Transverse colon (tissue), 4 donors: ENCODE results near the gene TMEM53. TPM values are rescaled to one million over a fixed set of nuclear protein-coding genes. Genes with fewer than 3 reads are reported as not detected.

Source experiments
- DNase-seq: peaks from one replicate; pipeline ENCODE4 v3.0.0-alpha.2; 2019
- H3K27ac ChIP-seq, 4 donors: fragments of 200-600 bp; sonication (generic); 2 replicates each; pipeline ENCODE4 v1.5.1; 2016 to 2018; ENCODE audit warnings: inconsistent platforms in 4 of 4
- H3K27me3 ChIP-seq: fragments of 200-600 bp; sonication (generic); 2 replicates; pipeline ENCODE4 v1.5.1; 2017; ENCODE audit warnings: inconsistent platforms
- H3K36me3 ChIP-seq, 4 donors: fragments of 200-600 bp; sonication (generic); 2 replicates each; pipeline ENCODE4 v1.5.1; 2017 to 2019; ENCODE audit warnings: inconsistent platforms in 4 of 4
- H3K4me1 ChIP-seq, 4 donors: fragments of 200-600 bp; sonication (generic); 2 replicates each; pipeline ENCODE4 v1.5.1; 2017 to 2020; ENCODE audit warnings: inconsistent platforms in 4 of 4
- H3K4me3 ChIP-seq, 4 donors: fragments of 200-600 bp; sonication (generic); 1 replicate in 1 of 4; 2 replicates in 3 of 4; pipeline versions ENCODE4 v1.5.1 to v1.6.1; 2017 to 2019; ENCODE audit warnings: inconsistent platforms in 4 of 4
- H3K9me3 ChIP-seq, 2 donors: fragments of 200-600 bp; sonication (generic); 2 replicates each; pipeline ENCODE4 v1.5.1; 2017 to 2019; ENCODE audit warnings: inconsistent platforms in 2 of 2
- EP300 ChIP-seq: sonication (generic); formaldehyde crosslinking; IDR thresholded peaks from one replicate; pipeline ENCODE4 v1.6.1; 2017; ENCODE audit warnings: antibody characterized with exemption, low read depth
- POLR2A ChIP-seq: fragments of 450-650 bp; IDR thresholded peaks from one replicate; pipeline ENCODE4 v1.6.1; 2016; ENCODE audit warnings: antibody characterized with exemption, mild to moderate bottlenecking, moderate library complexity
- POLR2AphosphoS5 ChIP-seq, 3 donors: sonication (generic); formaldehyde crosslinking; IDR thresholded peaks; one replicate each; pipeline ENCODE4 v1.6.1; 2016; ENCODE audit warnings: antibody characterized with exemption in 3 of 3
- WGBS, 2 donors: methylation state at CpG; one replicate each; pipeline ENCODE4 v1.1.5; 2018; ENCODE audit warnings: low coverage in 1 of 2; 5-methylcytosine and 5-hydroxymethylcytosine counted together
- in situ Hi-C, 4 donors: fragments of 200-750 bp; cut with MboI; loops; one replicate each; pipeline versions ENCODE4 v1.15.0 to v1.15.1; 2017; ENCODE audit warnings: low sequenced_read_pairs in 3 of 4, low pct_ligation_motif_present in 1 of 4, low pct_unique_long_range_greater_than_20kb in 1 of 4
- intact Hi-C: fragments of 100-400 bp; cut with DNase I; formaldehyde crosslinking; loops from one replicate; pipeline ENCODE4 v1.15.1; 2023; ENCODE audit warnings: low total_unique reads
- total RNA-seq, 4 donors: library from RNA; depleted of rRNA; stranded (reverse); fragments of >200 nt; gene quantifications; one replicate each; pipeline ENCODE4 v1.1.0, GENCODE V29; 2016
- TF ChIP-seq, protein P1 (sequence below), 5 experiments: fragments of 200-600 bp in 3 of 5; fragments of 450-650 bp in 2 of 5; sonication (generic) in 3 of 5; IDR thresholded peaks; 1 replicate in 2 of 5; 2 replicates in 3 of 5; pipeline ENCODE4 v1.5.1; 2016 to 2017; ENCODE audit warnings: antibody characterized with exemption in 5 of 5, inconsistent platforms in 3 of 5, mild to moderate bottlenecking in 2 of 5, moderate library complexity in 1 of 5

TMEM53 gene
- total RNA-seq, 4 donors from 2014 or later, result 14.2 to 40.8 (median 22.9) TPM

DNA sequence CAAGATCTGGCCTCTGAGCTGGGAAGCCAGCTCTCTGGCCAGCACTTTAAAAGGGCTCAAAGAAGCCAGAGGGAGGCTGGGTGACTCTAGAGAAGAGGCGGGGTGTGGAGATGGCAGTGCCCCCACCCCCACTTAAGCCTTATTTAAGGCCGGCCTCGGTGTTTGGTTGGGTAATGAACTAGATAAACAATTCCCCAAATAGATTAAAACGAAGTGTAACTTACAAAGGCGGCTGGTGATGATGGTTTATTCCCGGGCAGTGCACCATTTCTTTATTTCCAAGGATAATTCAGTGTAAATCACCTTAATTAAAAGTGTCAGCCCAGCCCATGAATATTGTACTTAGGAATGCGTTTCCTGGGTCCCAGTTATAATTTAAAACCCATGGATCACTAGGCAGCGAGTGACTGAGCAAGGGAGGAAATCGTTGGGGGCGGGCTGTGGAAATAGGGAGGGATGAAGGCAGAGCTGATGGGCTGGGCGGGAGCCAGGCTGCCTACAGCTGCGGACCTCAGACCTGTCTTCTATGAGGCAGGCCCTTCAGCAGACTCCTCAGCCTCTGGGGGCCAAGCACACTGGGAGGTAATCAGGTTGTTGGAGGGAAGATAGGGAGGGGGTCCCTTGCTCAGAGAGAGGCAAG, 54.9 kb downstream of the TMEM53 start:
- intact Hi-C loops, result no loop called here
- Histone ChIP-seq H3K9me3 (no peaks in the 10 kb centered on the region), H3K4me3 (no peak overlapping the region), H3K27me3 (peaks cover 19% of the 10 kb centered on the region), H3K36me3 (no peaks in the 10 kb centered on the region), H3K4me1 (peaks cover 0 to 9% (median 7%) of the 10 kb centered on the region in 4 donors), H3K27ac (peak overlapping the region; percentile 14 to 57 (median 42))
- in situ Hi-C loops, result no loop called here
- TF ChIP-seq POLR2A, result no peak
- TF ChIP-seq POLR2AphosphoS5 (IDR thresholded peaks at IDR 0.05), result peak in 1 of 3 donors; percentile 14
- WGBS, 2 donors, result 60 to 68% methylated on average over 1 to 12 of the region's 12 CpGs
- DNase-seq, result no peak

DNA sequence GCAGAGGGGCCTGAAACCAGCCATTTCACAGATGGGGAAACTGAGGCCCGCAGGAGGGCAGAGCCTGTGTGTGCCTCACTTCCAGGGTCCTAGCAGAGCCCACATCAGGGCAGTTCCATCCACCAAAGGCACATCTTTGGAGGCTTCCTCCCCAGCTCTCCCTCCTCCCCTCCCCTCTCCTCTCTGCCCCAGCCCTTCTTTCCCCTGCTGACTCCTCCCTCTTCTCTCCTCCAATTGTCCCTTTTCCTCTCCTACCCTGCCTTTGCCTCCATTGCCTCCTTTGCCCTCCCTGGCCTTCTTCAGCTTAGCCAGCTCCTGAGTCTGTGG, 56.6 kb downstream of the TMEM53 start:
- Histone ChIP-seq H3K4me3 (no peak overlapping the region), H3K4me1 (peaks cover 0 to 9% (median 7%) of the 10 kb centered on the region in 4 donors), H3K9me3 (no peaks in the 10 kb centered on the region), H3K27me3 (peaks cover 19% of the 10 kb centered on the region), H3K36me3 (no peaks in the 10 kb centered on the region), H3K27ac (no peak overlapping the region)
- in situ Hi-C loops, result no loop called here
- DNase-seq, result no peak
- 67 to 70% methylated on average over 1 of the region's 1 CpG for WGBS, 2 donors
- intact Hi-C loops, result no loop called here
- TF ChIP-seq, protein P1, sequence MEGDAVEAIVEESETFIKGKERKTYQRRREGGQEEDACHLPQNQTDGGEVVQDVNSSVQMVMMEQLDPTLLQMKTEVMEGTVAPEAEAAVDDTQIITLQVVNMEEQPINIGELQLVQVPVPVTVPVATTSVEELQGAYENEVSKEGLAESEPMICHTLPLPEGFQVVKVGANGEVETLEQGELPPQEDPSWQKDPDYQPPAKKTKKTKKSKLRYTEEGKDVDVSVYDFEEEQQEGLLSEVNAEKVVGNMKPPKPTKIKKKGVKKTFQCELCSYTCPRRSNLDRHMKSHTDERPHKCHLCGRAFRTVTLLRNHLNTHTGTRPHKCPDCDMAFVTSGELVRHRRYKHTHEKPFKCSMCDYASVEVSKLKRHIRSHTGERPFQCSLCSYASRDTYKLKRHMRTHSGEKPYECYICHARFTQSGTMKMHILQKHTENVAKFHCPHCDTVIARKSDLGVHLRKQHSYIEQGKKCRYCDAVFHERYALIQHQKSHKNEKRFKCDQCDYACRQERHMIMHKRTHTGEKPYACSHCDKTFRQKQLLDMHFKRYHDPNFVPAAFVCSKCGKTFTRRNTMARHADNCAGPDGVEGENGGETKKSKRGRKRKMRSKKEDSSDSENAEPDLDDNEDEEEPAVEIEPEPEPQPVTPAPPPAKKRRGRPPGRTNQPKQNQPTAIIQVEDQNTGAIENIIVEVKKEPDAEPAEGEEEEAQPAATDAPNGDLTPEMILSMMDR (IDR thresholded peaks at IDR 0.05), result no peak
- TF ChIP-seq POLR2AphosphoS5 (IDR thresholded peaks at IDR 0.05) (no peak), POLR2A (no peak), EP300 (no peak)

DNA sequence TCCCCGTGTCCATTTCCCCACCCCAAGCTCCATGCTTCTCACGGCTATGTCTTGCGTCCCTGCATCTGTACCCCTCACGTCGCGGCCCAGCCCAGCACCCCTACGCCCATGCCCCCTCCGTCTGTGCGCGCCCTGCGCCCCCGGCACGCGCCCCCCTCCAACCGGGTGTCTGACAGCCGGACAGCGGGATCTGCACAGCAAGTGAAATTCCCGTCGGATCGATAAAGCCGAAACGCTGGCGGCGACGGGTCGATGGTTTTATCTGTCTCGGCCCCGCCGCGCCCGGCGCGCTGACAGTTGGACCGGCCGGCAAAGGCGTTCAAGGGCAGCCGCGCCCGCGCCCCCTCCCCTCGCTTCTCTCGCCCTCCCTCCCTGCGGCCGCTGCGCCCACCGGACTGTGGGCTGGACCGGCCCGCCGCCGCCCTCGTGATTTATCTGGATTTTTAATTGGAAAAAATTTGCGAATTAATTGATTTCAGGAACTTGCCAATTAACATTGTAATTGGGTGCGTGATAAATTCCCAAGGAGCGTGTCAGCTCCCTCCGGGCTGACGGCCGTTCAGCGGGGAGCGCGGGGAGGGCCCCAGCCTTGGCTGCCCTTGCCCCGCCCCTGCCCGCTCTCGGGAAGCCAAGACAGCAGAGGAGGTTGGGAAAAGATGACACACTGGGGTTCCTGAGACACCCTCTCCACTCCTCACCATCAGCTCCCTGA, 57.1 kb downstream of the TMEM53 start:
- intact Hi-C loops (no loop called here), in situ Hi-C loops (no loop called here)
- peak; percentile 26 for DNase-seq
- no peaks in the 10 kb centered on the region for H3K36me3 ChIP-seq
- H3K9me3 ChIP-seq, result no peaks in the 10 kb centered on the region
- peaks cover 19% of the 10 kb centered on the region for H3K27me3 ChIP-seq
- WGBS, 2 donors, result 45% methylated on average over 52 of the region's 63 CpGs; no CpG with 5 or more reads in 1 of the 2 donors
- TF ChIP-seq, protein P1 (IDR thresholded peaks at IDR 0.05), result no peak
- TF ChIP-seq EP300, result no peak
- peaks cover 0 to 9% (median 7%) of the 10 kb centered on the region in 4 donors for H3K4me1 ChIP-seq
- peak overlapping the region in 3 of 4 donors; percentile 11 to 31 (median 30) for H3K4me3 ChIP-seq
- no peak overlapping the region for H3K27ac ChIP-seq

DNA sequence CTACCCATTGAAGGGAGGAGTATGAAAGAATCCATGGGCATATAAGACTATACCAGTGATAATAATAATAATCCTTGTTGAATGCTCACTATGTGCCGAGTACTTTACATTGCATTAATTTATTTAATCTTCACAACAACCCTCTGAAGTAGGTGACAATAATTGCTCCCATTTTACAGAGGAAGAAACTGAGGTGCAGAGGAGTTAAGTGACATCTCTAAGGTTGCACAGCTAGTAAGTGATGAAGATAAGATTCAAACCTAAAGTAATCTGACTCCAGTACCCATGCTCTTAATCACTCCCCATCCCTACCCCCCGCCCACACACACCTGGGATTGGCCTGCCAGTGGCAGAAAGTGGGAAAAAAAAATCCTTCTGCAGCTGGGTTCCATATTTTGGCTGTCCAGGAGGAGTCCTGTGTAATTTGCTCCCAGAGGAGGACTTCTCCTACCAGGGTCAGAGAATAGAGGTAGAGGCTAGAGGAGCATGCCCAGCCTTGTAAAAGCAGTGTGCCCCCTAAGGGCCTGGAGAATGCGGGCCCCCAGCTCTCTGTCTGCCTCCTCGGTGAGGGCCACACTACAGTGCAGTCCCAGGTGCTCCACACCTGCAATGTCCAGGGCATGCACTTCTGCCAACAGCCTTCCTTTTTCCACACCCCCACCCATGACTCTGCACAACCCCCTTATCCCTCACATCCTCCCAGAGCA, 57.8 kb downstream of the TMEM53 start:
- TF ChIP-seq, protein P1 (IDR thresholded peaks at IDR 0.05), result no peak
- TF ChIP-seq POLR2AphosphoS5 (IDR thresholded peaks at IDR 0.05), result no peak
- TF ChIP-seq POLR2A, result no peak
- TF ChIP-seq EP300, result no peak
- peaks cover 19% of the 10 kb centered on the region for H3K27me3 ChIP-seq
- in situ Hi-C loops (no loop called here), intact Hi-C loops (no loop called here)
- H3K9me3 ChIP-seq, result no peaks in the 10 kb centered on the region
- H3K36me3 ChIP-seq, result no peaks in the 10 kb centered on the region
- no peak overlapping the region for H3K27ac ChIP-seq
- WGBS, 2 donors, result 71 to 100% methylated on average over 1 to 4 of the region's 4 CpGs
- H3K4me1 ChIP-seq, result peaks cover 0 to 9% (median 7%) of the 10 kb centered on the region in 4 donors
- H3K4me3 ChIP-seq, result peak overlapping the region in 2 of 4 donors; percentile 30 to 31
- DNase-seq, result no peak
